Activated gamma-delta T cell treated with Interleukin-2 at 50 U/mL for 16 hours (primary cell): ENCODE results near the gene SELENOM.
"Not testable (repeated sequence)": the region's sequence is repeated elsewhere in the genome, so short reads cannot be mapped to it uniquely, and the experiment has no call there.

Source experiments
- DNase-seq: peaks from one replicate; pipeline ENCODE4 v3.0.0-alpha.2; 2020

SELENOM gene

GRCh38 chr22:31104869-31105268 lies 2.5 kb downstream of the SELENOM start:
- no peak for DNase-seq

- no peak for DNase-seq
These were observed 3.3 kb downstream of the SELENOM start for GRCh38 chr22:31103899-31104694.

DNA sequence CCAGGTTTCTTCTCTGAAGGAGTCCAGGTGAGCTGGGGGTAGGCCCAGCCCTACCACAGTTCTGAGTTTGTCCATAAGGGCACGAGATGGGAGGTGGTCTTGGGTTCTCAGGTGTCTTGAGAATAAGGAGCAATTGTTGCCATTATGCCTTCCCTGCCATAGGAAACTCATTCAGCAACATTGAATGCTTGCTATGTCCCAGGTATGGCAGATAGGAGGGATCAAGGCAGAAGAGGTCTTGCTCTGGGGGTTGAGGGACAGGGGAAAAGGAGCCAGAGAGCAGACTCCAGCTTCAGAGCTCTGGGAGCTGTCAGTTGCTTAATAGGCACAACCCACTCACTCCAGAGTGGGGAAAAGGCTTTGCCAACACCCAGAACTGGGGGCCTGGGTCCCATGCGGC lies 4.3 kb downstream of the SELENOM start:
- DNase-seq: no peak

GRCh38 chr22:31102441-31103081 lies 4.8 kb downstream of the SELENOM start:
- DNase-seq: no peak

- no peak for DNase-seq
These were observed 6.4 kb downstream of the SELENOM start for GRCh38 chr22:31100762-31101525.

DNA sequence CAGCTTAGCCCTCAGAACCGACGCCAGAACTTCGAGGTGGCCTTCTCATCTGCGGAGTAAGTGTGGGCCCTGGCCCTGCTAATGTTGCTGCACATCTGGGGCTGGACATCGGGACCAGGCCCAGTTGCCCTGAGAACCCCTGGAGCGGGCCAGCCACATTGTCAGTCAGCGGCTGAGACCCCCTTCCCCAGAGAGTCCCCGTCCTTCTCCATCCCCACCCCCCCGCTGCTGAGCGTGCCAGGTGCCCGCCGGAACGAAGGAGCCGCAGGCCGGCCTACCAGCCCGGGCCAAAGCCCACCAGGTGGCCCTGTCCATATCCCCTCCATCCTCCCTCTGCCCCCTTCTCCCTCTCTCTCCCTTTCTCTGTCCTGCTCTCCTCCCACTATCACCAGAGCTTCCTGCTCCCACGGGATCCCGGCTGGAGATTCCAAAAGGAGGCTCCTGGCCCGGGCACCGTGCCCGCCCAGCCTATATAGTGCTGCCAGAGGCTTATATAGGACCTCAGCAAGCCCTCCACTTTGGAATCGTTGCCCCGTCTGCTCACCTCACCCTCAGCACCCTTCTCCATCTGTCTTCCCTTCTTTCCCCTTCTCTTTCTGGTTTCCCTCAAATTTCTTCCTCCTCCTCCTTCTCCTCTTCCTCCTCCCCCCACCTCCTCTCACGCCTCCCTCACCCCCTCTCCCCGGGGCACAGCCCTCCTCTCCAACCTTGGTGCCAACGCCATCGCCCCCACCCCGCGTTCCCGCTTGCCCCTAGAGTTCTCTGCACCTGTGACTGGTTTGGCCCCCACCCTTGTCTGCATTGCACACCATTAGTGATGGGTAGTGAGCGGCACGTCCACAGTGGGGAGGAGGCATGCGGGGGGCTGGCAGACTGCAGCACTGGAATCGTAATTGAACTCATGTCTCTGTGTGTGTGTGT lies 7.3 kb downstream of the SELENOM start:
- DNase-seq: no peak

DNA sequence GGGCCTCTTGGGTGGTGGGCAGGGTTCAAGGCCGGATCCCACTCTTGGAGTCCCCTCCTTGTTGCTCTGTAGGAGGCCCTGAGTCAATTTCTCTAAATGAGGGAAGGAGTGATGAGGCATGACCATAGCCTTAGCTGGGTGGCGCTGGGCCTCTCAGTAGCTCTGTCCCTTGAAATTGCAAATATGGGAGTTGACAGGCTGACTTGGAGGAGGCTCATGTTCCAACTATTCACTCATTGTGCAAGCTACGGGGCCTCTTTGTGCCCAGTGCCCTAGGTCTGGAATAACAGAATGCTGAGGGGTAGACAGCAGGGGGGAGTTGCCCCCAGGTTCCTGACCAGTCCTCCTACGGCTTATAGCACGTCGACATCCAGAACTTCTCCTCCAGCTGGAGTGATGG lies 8.0 kb downstream of the SELENOM start:
- DNase-seq: no peak

GRCh38 chr22:31098632-31099110 lies 8.7 kb downstream of the SELENOM start:
- no peak for DNase-seq

- no peak for DNase-seq
These were observed 9.3 kb downstream of the SELENOM start for GRCh38 chr22:31097941-31098631.

GRCh38 chr22:31097539-31097938 lies 9.8 kb downstream of the SELENOM start:
- not testable (repeated sequence) for DNase-seq

DNA sequence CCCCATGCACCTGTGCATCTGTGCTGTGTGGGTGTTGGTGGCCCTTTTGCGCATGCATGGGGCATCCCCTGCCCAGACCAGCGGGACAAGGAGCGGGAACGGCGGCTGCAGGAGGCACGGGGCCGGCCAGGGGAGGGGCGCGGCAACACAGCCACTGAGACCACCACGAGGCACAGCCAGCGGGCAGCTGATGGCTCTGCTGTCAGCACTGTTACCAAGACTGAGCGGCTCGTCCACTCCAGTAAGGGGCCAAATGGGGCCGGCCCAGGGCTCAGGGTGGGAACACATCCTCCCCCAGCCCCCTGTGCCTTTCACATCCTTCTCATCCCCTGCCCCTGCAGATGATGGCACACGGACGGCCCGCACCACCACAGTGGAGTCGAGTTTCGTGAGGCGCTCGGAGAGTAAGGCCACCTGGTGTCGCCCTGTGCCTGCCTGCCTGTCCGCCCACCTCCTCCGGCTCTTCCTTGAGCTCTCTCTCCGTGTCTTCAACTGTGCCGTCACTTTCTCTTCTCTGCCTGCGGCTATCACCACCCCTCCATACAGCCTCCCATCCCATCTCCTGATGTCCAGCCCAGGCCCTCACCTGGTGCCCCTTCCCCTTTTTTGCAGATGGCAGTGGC lies 10.6 kb downstream of the SELENOM start:
- no peak for DNase-seq

DNA sequence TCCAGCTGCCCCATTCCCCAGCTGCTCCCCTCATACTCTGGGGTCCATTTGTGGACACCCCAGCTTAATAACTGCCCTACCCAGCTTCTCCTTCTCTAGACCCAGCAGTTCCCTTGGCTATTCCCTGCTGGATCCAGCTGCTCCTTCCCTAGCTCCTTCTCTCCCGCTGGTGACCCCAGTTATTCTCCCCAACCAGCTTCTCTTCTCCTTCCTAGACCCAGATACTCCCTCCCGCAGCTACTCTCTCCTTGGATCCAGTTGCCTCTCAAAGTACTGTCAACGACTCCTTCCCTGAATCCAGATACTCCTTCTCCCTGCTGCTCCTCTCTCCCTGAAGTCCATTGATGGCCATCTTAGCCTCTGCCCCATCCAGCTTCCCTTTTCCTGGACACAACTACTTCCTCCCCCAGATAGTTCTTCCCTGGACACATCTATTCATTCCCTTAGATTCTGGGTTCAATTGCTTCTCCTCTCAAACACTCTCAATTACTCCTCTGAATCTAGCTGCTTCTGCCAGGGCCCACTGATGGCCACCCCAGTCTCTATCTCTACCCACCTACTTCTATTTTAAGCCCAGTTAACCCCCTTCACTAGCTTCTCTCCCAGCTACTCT lies 11.6 kb downstream of the SELENOM start:
- no peak for DNase-seq

DNA sequence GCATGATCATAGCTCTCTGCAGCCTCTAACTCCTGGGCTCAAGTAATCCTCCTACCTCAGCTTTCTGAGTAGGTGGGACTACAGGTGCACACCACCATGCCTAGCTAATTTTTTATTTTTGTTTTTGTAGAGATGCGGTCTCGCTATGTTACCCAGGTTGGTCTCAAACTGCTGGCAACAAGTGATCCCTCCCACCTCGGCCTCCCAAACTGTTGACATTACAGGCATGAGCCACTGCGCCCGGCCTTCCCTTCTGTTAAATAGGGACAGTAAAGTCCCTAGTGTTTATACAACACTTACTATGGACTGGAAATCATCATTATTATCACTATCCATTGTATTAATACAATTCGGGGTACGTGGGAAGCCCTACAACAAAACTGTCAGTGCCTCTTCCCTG lies 12.6 kb downstream of the SELENOM start:
- no peak for DNase-seq

DNA sequence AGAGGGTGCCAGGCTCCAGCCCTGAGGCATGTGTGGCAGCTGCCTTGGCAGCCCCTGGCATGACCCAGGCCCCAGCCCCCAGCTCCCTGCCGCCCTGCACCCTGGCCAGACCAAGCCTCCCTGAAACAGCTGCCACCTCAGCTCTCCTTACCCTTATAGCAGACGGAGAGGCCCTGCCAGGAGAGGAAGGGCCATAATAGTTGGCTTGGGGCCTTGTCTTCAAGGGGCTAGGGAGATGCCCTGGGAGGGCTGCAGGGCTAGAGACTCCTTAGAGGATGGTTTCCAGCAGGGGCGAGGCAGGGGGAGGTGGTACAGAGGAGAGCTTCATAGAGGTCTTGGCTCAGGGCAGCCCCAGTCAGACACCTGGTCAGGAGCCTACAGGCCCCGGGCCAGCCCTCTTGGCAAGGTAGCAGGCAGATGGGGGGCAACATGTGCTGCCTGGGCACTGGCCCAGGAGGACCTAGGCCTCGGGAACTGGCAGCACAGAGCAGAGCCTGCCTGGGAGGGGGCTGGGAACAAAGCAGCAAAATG lies 13.3 kb downstream of the SELENOM start:
- DNase-seq: no peak

DNA sequence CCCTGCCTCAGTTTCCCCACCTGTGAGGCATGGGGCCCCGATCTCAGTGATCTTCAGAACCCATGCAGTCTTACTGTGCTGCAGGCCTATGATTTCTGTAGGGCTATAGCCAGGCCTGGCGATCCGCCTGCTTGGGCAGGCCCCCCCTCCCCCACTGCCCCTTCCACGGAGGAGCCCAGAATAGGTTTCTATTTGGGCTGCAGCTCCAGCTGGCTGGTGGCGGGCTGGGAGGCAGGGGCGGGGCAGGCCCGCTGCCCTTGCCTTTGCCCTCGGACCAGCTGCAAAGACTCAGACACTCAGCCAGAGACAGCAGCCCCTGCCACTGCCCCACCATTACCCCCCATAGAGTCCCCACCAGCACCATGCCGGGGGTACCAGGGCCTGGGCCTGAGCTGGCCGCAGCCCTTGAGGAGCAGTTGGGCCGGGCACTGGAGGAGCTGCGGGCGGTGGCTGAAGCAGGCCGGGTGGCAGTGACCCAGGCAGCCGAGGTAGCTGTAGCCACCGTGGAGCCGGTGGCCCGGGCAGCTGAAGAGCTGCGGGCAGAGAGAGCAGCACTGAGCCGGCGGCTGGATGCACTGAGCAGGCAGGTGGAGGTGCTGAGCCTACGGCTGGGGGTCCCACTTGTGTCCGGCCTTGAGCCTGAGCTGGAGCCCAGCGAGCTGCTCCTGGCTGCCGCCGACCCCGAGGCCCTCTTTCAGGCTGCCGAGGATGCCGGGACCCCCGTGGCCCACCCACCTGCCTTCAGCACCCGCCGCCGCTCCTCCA lies 14.1 kb downstream of the SELENOM start:
- DNase-seq: no peak

DNA sequence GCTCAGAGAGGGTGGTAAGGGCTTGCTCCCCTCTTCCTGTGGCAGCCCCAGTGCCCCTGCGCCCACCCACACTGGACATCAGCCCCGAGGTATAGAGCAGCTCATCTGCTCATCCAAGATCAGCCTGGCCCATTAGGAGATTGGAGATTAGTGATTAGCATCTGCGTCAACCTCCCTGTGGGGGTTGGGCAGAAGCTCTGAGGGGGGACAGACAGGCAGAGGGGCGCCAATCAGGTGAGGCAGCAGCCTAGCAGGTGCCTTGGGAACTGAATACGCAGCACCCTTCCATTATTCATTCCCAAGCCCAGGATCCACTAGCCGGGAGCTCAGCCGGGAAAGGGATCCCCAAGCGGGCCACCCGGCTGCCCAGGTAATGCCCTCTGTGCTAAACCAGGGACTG lies 15.2 kb downstream of the SELENOM start:
- DNase-seq: no peak

GRCh38 chr22:31091106-31091975 lies 16.0 kb downstream of the SELENOM start:
- DNase-seq: no peak

GRCh38 chr22:31090217-31091085 lies 16.9 kb downstream of the SELENOM start:
- no peak for DNase-seq
